ENCODE measurements around the gene SPTLC1.

- TF ChIP-seq EZH2 (IDR thresholded peaks at IDR 0.05; ENCODE audit: low read depth, unreplicated experiment) (no peak), CTCF (conservative IDR thresholded peaks at IDR 0.05; ENCODE audit: low read depth in 2 of 2) (no peak), STAT1 (IDR thresholded peaks at IDR 0.05; ENCODE audit: unreplicated experiment) (no peak), JUNB (IDR thresholded peaks at IDR 0.05; ENCODE audit: unreplicated experiment) (no peak), POLR2AphosphoS5 (IDR thresholded peaks at IDR 0.05; ENCODE audit: low read depth) (no peak), REST (IDR thresholded peaks at IDR 0.05; ENCODE audit: unreplicated experiment) (no peak), EZH2phosphoT487 (IDR thresholded peaks at IDR 0.05; ENCODE audit: unreplicated experiment) (no peak)
Measured at GRCh38 chr9:92059661-92060060, 55.6 kb downstream of the SPTLC1 start.
